Calu3 (cell line): ENCODE data around the gene ZBTB20. TPM values are rescaled to one million over a fixed set of nuclear protein-coding genes. Genes with fewer than 3 reads are reported as not detected.
A peak's percentile ranks its signal among the peaks of the same experiment; 100 is the strongest.

ENCODE experiments used
- BruUV-seq: library from RNA; stranded (reverse); fragments of 400-500 nt; replicated peaks from 2 replicates; lab custom pipeline; 2021; lab: Mats Ljungman, UMichigan
- CTCF ChIA-PET: fragments of 300-600 bp; sonication (Branson Sonifier 250); formaldehyde crosslinking; loops from one replicate; lab custom pipeline; 2022; ENCODE audit warnings: antibody characterized with exemption; lab: Charles Lee
- DNase-seq: peaks from one replicate; pipeline ENCODE4 v3.0.0; 2022
- H3K27ac Mint-ChIP-seq: one replicate; pipeline ENCODE4 v1.8.0; 2022; ENCODE audit warnings: mixed read lengths; ENCODE audit not compliant: unreplicated experiment
- H3K27me3 Mint-ChIP-seq: one replicate; pipeline ENCODE4 v1.8.0; 2022; ENCODE audit warnings: mixed read lengths; ENCODE audit not compliant: unreplicated experiment
- H3K36me3 Mint-ChIP-seq: one replicate; pipeline ENCODE4 v1.8.0; 2022; ENCODE audit warnings: mild to moderate bottlenecking, moderate library complexity, mixed read lengths; ENCODE audit not compliant: insufficient read depth, unreplicated experiment
- H3K4me1 Mint-ChIP-seq: one replicate; pipeline ENCODE4 v1.8.0; 2022; ENCODE audit warnings: mild to moderate bottlenecking, low read depth, mixed read lengths; ENCODE audit not compliant: unreplicated experiment
- H3K4me3 Mint-ChIP-seq: one replicate; pipeline ENCODE4 v1.8.0; 2022; ENCODE audit warnings: mild to moderate bottlenecking, low read depth, moderate library complexity, mixed read lengths; ENCODE audit not compliant: unreplicated experiment
- H3K9me3 Mint-ChIP-seq: one replicate; pipeline ENCODE4 v1.8.0; 2022; ENCODE audit warnings: low read depth, mixed read lengths; ENCODE audit not compliant: unreplicated experiment
- intact Hi-C: fragments of 100-400 bp; cut with micrococcal nuclease; formaldehyde crosslinking; loops from one replicate; pipeline ENCODE4 v1.10.0; 2022; ENCODE audit not compliant: unreplicated experiment
- total RNA-seq: library from RNA; stranded (reverse); gene quantifications from 2 replicates; pipeline ENCODE4 v1.2.3, GENCODE V29; 2022
- TF ChIP-seq, protein P1 (sequence below): fragments of 200-600 bp; IDR thresholded peaks from one replicate; pipeline ENCODE4 v1.8.0; 2022; ENCODE audit warnings: antibody characterized with exemption; ENCODE audit not compliant: unreplicated experiment

Gene ZBTB20
- total RNA-seq, 1 experiment from 2014 or later: 24.1 TPM

DNA sequence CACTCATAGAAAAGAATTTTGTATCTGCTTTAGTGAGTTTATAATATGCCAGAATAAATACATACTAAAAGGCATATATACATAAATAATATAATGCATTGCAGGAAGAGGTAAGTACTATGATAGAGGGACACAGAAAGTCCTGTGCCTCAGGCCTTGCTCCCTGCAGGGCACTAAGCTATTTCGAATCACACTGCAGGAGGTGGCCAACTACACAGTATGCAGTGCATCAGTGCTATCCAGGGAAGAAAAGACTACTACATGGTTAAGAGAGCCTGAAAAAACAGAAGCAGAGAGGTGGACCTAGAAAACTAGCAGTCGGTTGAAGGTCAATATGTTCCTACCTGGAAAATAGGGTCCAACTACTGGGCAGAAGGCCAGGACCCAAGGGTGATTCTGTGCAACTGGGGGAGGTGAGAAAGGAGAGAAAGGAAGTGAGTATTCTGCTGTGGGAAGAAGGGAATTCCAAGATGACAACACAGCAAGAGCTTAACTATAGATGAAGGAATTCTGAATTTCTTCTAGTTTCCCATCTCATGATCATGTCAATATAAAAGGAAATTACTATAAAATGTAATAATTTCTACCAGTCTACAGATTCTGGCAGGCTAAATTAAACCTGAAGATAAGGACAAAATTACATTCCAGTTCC, 218.0 kb downstream of the ZBTB20 start:
- TF ChIP-seq, protein P1, sequence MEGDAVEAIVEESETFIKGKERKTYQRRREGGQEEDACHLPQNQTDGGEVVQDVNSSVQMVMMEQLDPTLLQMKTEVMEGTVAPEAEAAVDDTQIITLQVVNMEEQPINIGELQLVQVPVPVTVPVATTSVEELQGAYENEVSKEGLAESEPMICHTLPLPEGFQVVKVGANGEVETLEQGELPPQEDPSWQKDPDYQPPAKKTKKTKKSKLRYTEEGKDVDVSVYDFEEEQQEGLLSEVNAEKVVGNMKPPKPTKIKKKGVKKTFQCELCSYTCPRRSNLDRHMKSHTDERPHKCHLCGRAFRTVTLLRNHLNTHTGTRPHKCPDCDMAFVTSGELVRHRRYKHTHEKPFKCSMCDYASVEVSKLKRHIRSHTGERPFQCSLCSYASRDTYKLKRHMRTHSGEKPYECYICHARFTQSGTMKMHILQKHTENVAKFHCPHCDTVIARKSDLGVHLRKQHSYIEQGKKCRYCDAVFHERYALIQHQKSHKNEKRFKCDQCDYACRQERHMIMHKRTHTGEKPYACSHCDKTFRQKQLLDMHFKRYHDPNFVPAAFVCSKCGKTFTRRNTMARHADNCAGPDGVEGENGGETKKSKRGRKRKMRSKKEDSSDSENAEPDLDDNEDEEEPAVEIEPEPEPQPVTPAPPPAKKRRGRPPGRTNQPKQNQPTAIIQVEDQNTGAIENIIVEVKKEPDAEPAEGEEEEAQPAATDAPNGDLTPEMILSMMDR: no peak
- H3K4me1 Mint-ChIP-seq: peaks cover 7% of the 10 kb centered on the region
- no peaks in the 10 kb centered on the region for H3K27me3 Mint-ChIP-seq
- H3K9me3 Mint-ChIP-seq: no peaks in the 10 kb centered on the region
- no peaks in the 10 kb centered on the region for H3K36me3 Mint-ChIP-seq
- H3K4me3 Mint-ChIP-seq: no peak overlapping the region
- CTCF ChIA-PET: no interaction called here
- no peak for DNase-seq
- intact Hi-C loops: no loop called here
- BruUV-seq: no TSS peak
- H3K27ac Mint-ChIP-seq: no peak overlapping the region

DNA sequence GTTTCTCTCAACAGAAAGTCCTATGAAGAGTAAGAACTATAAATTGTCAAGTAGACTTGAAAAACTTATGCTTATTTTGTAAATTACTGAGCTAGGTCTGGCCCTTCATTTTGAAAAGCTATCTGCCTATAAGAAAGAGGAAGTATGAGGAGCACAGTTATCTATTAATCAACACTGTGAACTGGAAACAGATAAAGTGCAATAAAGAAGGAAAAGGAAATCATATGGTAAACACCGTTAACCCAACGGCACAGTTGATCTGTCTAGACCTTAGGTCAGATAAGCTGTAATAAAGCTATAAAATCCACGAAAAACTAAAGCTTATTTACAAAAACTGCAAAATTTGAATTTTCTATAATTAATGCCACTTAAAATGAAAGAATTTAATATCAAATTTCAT, 242.5 kb downstream of the ZBTB20 start:
- no peaks in the 10 kb centered on the region for H3K9me3 Mint-ChIP-seq
- no peak overlapping the region for H3K4me3 Mint-ChIP-seq
- intact Hi-C loops: no loop called here
- DNase-seq: no peak
- H3K36me3 Mint-ChIP-seq: no peaks in the 10 kb centered on the region
- CTCF ChIA-PET: interaction anchor here (1.2 kb wide), 1 partner anchor 168 kb away, joined by 3 read pairs; no protein-coding TSS in a partner anchor
- BruUV-seq: no TSS peak
- H3K27ac Mint-ChIP-seq: no peak overlapping the region
- H3K27me3 Mint-ChIP-seq: no peaks in the 10 kb centered on the region
- peaks cover 25% of the 10 kb centered on the region for H3K4me1 Mint-ChIP-seq
- TF ChIP-seq, protein P1: no peak

DNA sequence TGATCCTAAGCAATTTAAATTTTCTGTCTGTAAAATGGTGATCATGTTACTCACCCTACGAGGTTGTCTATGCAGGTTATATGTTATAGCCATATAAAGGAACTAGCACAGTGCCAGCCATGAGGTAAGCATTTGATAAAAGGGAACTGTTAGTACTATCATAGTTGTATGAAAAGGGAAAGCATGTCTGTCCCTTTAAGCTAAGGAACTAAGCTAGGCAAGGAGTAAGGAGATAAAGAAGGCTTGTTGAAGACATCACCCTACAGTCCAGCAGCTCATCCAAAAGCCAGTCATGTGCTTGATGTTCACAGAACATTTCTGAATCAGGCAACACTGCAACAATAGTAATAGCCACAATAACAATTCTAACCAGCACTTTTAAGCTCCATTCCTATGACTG, 243.9 kb downstream of the ZBTB20 start:
- Mint-ChIP-seq H3K9me3 (no peaks in the 10 kb centered on the region), H3K4me1 (peaks cover 33% of the 10 kb centered on the region), H3K27ac (no peak overlapping the region), H3K27me3 (no peaks in the 10 kb centered on the region), H3K4me3 (no peak overlapping the region), H3K36me3 (no peaks in the 10 kb centered on the region)
- BruUV-seq: no TSS peak
- TF ChIP-seq, protein P1: no peak
- no peak for DNase-seq
- CTCF ChIA-PET: interaction anchor here (0.5 kb wide), 1 partner anchor 454 kb away, joined by 5 read pairs; no protein-coding TSS in a partner anchor
- intact Hi-C loops: no loop called here

DNA sequence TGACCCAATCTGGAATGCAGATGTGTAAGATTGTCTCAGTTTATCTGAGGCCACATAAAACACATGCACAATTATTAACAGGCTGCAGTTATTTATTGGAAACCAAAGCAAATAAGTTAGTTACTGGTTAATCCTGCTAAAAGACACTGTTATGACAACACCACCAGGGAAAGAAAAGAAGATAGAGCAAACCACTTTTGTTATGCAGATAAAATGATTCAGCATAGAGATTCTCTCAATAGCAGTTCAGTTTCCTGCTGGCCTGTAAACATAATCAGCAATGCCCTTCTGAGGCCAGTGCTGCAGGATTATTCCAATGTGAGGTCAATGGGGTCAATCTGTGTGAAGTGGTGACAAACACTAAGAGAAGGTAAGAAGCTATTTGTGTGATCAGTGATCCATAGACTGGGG, 244.4 kb downstream of the ZBTB20 start:
- CTCF ChIA-PET: interaction anchor here (0.5 kb wide), 1 partner anchor 453 kb away, joined by 5 read pairs; no protein-coding TSS in a partner anchor
- peak; percentile 8 for DNase-seq
- no TSS peak for BruUV-seq
- H3K9me3 Mint-ChIP-seq: no peaks in the 10 kb centered on the region
- intact Hi-C loops: no loop called here
- H3K4me3 Mint-ChIP-seq: peak overlapping the region; percentile 3
- no peaks in the 10 kb centered on the region for H3K27me3 Mint-ChIP-seq
- H3K4me1 Mint-ChIP-seq: peaks cover 33% of the 10 kb centered on the region
- TF ChIP-seq, protein P1: no peak
- no peak overlapping the region for H3K27ac Mint-ChIP-seq
- no peaks in the 10 kb centered on the region for H3K36me3 Mint-ChIP-seq
